HCT116 (cell line): Measurements from ENCODE around the gene TPD52L1. TPM values are rescaled to one million over a fixed set of nuclear protein-coding genes. Genes with fewer than 3 reads are reported as not detected.

Source experiments
- ATAC-seq: fragments of 200-7000 bp; cut with Tn5 transposase; 2 replicates; pipeline ENCODE4 v1.9.1; 2020; ENCODE audit warnings: mild to moderate bottlenecking, moderate library complexity
- BruUV-seq: library from RNA; stranded (reverse); fragments of 400-500 nt; replicated peaks from 2 replicates; lab custom pipeline; 2021; lab: Mats Ljungman, UMichigan
- CTCF ChIA-PET: fragments of 300-600 bp; sonication (Branson Sonifier 250); formaldehyde crosslinking; loops from one replicate; lab custom pipeline; 2021; ENCODE audit warnings: antibody characterized with exemption; lab: Charles Lee
- POLR2A ChIA-PET: fragments of 300-600, 350-600 bp; sonication (Branson Sonifier 250); formaldehyde crosslinking; loops from one replicate; lab custom pipeline; 2021; ENCODE audit warnings: antibody characterized with exemption; lab: Charles Lee
- RAD21 ChIA-PET, 2 experiments: fragments of 300-600 bp; sonication (Branson Sonifier 250); formaldehyde crosslinking; loops; one replicate each; lab custom pipeline; 2023; ENCODE audit warnings: low total read pairs in 2 of 2; ENCODE audit not compliant: uncharacterized antibody in 2 of 2, unreplicated experiment in 2 of 2, low non-redundant PET in 1 of 2; lab: Charles Lee
- DNase-seq: peaks from one replicate; pipeline ENCODE4 v3.0.0-alpha.2; 2010; ENCODE audit warnings: low read depth, low spot score
- H2AFZ ChIP-seq: fragments of 200-600 bp; shearing (Covaris generic), sonication (generic); 2 replicates; pipeline ENCODE4 v1.6.1; 2017; ENCODE audit warnings: low read depth, mixed run types, mixed read lengths, antibody characterized with exemption, low read length; ENCODE audit not compliant: poor library complexity, severe bottlenecking
- H3K27ac ChIP-seq: 2 replicates; pipeline ENCODE4 v1.5.1; 2012; ENCODE audit warnings: low read depth, low read length
- H3K27me3 ChIP-seq: fragments of 200-600 bp; sonication (generic); 2 replicates; pipeline ENCODE4 v1.6.1; 2016; ENCODE audit warnings: mixed run types, low read length, mixed read lengths; ENCODE audit not compliant: insufficient read depth
- H3K36me3 ChIP-seq, 2 experiments: fragments of 200-500 bp in 1 of 2; fragments of 200-600 bp in 1 of 2; sonication (Bioruptor generic) in 1 of 2; sonication (generic) in 1 of 2; 2 replicates each; pipeline versions ENCODE4 v1.5.1 to v1.6.1; 2014 to 2016; ENCODE audit warnings: low read length in 2 of 2, inconsistent platforms in 1 of 2, mixed read lengths in 1 of 2, mixed run types in 1 of 2; ENCODE audit not compliant: insufficient read depth in 2 of 2, control insufficient read depth in 1 of 2
- H3K4me1 ChIP-seq, 2 experiments: fragments of 200-600 bp in 1 of 2; sonication (generic) in 1 of 2; 2 replicates each; pipeline versions ENCODE4 v1.5.1 to v1.6.1; 2012 to 2017; ENCODE audit warnings: low read length in 2 of 2, inconsistent platforms in 1 of 2, mild to moderate bottlenecking in 1 of 2, mixed read lengths in 1 of 2, mixed run types in 1 of 2, moderate library complexity in 1 of 2; ENCODE audit not compliant: insufficient read depth in 2 of 2, control insufficient read depth in 1 of 2
- H3K4me2 ChIP-seq: fragments of 200-600 bp; sonication (generic); 2 replicates; pipeline ENCODE4 v1.6.1; 2017; ENCODE audit warnings: mixed run types, low read length, mixed read lengths
- H3K4me3 ChIP-seq, 2 experiments: fragments of 200-600 bp in 1 of 2; sonication (generic) in 1 of 2; replicated peaks in 1 of 2; 2 replicates each; pipeline ENCODE4 v1.5.1; 2011 to 2016; ENCODE audit warnings: low read length in 2 of 2, control low read depth in 1 of 2, low read depth in 1 of 2, mild to moderate bottlenecking in 1 of 2, mixed read lengths in 1 of 2, mixed run types in 1 of 2
- H3K79me2 ChIP-seq: fragments of 200-600 bp; sonication (generic); 2 replicates; pipeline ENCODE4 v1.6.1; 2017; ENCODE audit warnings: mild to moderate bottlenecking, mixed run types, low read length, moderate library complexity, mixed read lengths; ENCODE audit not compliant: insufficient read depth
- H3K9ac ChIP-seq: fragments of 200-600 bp; sonication (generic); 2 replicates; pipeline ENCODE4 v1.6.1; 2016; ENCODE audit warnings: low read length, mixed read lengths
- H3K9me2 ChIP-seq: fragments of 200-600 bp; sonication (generic), shearing (Covaris generic); 2 replicates; pipeline ENCODE4 v1.6.1; 2017; ENCODE audit warnings: mixed run types, mild to moderate bottlenecking, moderate library complexity; ENCODE audit not compliant: insufficient read depth
- H3K9me3 ChIP-seq, 2 experiments: fragments of 200-500 bp in 1 of 2; fragments of 200-600 bp in 1 of 2; sonication (Bioruptor generic) in 1 of 2; sonication (generic) in 1 of 2; 2 replicates each; pipeline ENCODE4 v1.6.1; 2014 to 2017; ENCODE audit warnings: low read length in 2 of 2, mixed read lengths in 2 of 2, inconsistent platforms in 1 of 2, low read depth in 1 of 2, mild to moderate bottlenecking in 1 of 2, mixed run types in 1 of 2, moderate library complexity in 1 of 2; ENCODE audit not compliant: control insufficient read depth in 1 of 2, insufficient read depth in 1 of 2
- H4K20me1 ChIP-seq: fragments of 200-600 bp; sonication (generic), shearing (Covaris generic); 2 replicates; pipeline ENCODE4 v1.6.1; 2017; ENCODE audit warnings: mixed run types, mild to moderate bottlenecking, moderate library complexity; ENCODE audit not compliant: insufficient read depth
- CBX3 ChIP-seq: IDR thresholded peaks from 2 replicates; pipeline ENCODE4 v1.6.1; 2012; ENCODE audit warnings: low read depth
- EGR1 ChIP-seq: IDR thresholded peaks from 2 replicates; pipeline ENCODE4 v1.6.1; 2012; ENCODE audit warnings: low read depth
- EZH2 ChIP-seq: fragments of 200-600 bp; sonication (generic); IDR thresholded peaks from 2 replicates; pipeline ENCODE4 v1.6.1; 2017; ENCODE audit warnings: antibody characterized with exemption, mixed run types
- EZH2phosphoT487 ChIP-seq: fragments of 200-600 bp; IDR thresholded peaks from 2 replicates; pipeline ENCODE4 v1.6.1; 2018; ENCODE audit warnings: antibody characterized with exemption, borderline replicate concordance
- FOSL1 ChIP-seq: IDR thresholded peaks from 2 replicates; pipeline ENCODE4 v1.6.1; 2012; ENCODE audit warnings: low read depth
- JUND ChIP-seq: IDR thresholded peaks from 2 replicates; pipeline ENCODE4 v1.6.1; 2012
- POLR2A ChIP-seq: IDR thresholded peaks from 2 replicates; pipeline ENCODE4 v1.7.0; 2011; ENCODE audit warnings: borderline replicate concordance; ENCODE audit not compliant: insufficient read depth, insufficient read length; ENCODE audit errors: extremely low read depth
- REST ChIP-seq: IDR thresholded peaks from 2 replicates; pipeline ENCODE4 v1.6.1; 2012; ENCODE audit warnings: low read depth
- SIN3A ChIP-seq: IDR thresholded peaks from 2 replicates; pipeline ENCODE4 v1.6.1; 2012; ENCODE audit warnings: low read depth
- SRF ChIP-seq: IDR thresholded peaks from 2 replicates; pipeline ENCODE4 v1.6.1; 2012; ENCODE audit warnings: low read depth
- TCF7L2 ChIP-seq: IDR thresholded peaks from 2 replicates; pipeline ENCODE4 v1.7.0; 2011; ENCODE audit warnings: borderline replicate concordance, inconsistent platforms; ENCODE audit not compliant: insufficient read depth, insufficient read length; ENCODE audit errors: extremely low read depth
- ZFX ChIP-seq: fragments of 450-650 bp; IDR thresholded peaks from 2 replicates; pipeline ENCODE4 v1.6.1; 2017
- ZNF274 ChIP-seq: fragments of 200-500 bp; sonication (Bioruptor generic); IDR thresholded peaks from 2 replicates; pipeline ENCODE4 v1.6.1; 2014; ENCODE audit warnings: mild to moderate bottlenecking, low read depth, low read length, inconsistent platforms
- intact Hi-C: fragments of 100-400 bp; cut with micrococcal nuclease; formaldehyde crosslinking; loops from 2 replicates; pipeline ENCODE4 v1.10.0; 2022
- total RNA-seq: library from RNA; stranded (reverse); gene quantifications from one replicate; pipeline ENCODE4 v1.2.1, GENCODE V29; 2021; ENCODE audit not compliant: unreplicated experiment
- TF ChIP-seq, protein P1 (sequence below): IDR thresholded peaks from 2 replicates; pipeline ENCODE4 v1.6.1; 2011; ENCODE audit warnings: mild to moderate bottlenecking, low read length, moderate library complexity; ENCODE audit not compliant: insufficient replicate concordance; ENCODE audit errors: extremely low read depth

The TPD52L1 gene
- total RNA-seq, 1 experiment from 2014 or later = 64.1 TPM

DNA sequence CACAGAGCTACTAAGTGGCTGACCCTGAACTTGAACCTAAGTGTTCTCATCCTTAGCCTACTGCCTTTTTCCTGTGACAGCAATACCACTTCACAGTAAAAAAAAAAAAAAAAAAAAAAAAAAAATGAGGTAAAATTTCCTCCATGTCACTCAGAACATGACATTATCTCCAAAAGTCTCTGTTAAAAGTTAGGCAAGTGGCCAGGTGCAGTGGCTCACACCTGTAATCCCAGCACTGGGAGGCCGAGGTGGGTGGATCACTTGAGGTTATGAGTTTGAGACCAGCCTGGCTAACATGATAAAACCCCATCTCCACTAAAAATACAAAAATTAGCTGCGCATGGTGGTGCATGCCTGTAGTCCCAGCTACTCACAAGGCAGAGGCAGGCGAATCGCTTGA lies 159.4 kb downstream of the TPD52L1 start:
- RAD21 ChIA-PET = interaction anchor here in 1 of 2 experiments (1.7 kb wide), 1 partner anchor 446 kb away, joined by 4 read pairs; no protein-coding TSS in a partner anchor
- H3K36me3 ChIP-seq = no peaks in the 10 kb centered on the region
- no peak overlapping the region for H3K4me2 ChIP-seq
- no peaks in the 10 kb centered on the region for H4K20me1 ChIP-seq
- no peak overlapping the region for H3K4me3 ChIP-seq
- intact Hi-C loops = loop anchor here (5.0 kb wide), 1 partner anchor 664 kb away; no protein-coding TSS in a partner anchor
- no peaks in the 10 kb centered on the region for H3K9me2 ChIP-seq
- H3K9me3 ChIP-seq = no peaks in the 10 kb centered on the region
- H3K4me1 ChIP-seq = no peaks in the 10 kb centered on the region
- TF ChIP-seq EZH2phosphoT487 = no peak
- no peak for TF ChIP-seq ZFX
- TF ChIP-seq SIN3A = no peak
- TF ChIP-seq FOSL1 = no peak
- TF ChIP-seq SRF = no peak
- TF ChIP-seq REST = no peak
- TF ChIP-seq POLR2A = no peak
- no peak for TF ChIP-seq EZH2
- TF ChIP-seq ZNF274 = no peak
- TF ChIP-seq TCF7L2 = no peak
- TF ChIP-seq JUND = no peak
- TF ChIP-seq, protein P1, sequence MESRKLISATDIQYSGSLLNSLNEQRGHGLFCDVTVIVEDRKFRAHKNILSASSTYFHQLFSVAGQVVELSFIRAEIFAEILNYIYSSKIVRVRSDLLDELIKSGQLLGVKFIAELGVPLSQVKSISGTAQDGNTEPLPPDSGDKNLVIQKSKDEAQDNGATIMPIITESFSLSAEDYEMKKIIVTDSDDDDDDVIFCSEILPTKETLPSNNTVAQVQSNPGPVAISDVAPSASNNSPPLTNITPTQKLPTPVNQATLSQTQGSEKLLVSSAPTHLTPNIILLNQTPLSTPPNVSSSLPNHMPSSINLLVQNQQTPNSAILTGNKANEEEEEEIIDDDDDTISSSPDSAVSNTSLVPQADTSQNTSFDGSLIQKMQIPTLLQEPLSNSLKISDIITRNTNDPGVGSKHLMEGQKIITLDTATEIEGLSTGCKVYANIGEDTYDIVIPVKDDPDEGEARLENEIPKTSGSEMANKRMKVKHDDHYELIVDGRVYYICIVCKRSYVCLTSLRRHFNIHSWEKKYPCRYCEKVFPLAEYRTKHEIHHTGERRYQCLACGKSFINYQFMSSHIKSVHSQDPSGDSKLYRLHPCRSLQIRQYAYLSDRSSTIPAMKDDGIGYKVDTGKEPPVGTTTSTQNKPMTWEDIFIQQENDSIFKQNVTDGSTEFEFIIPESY = no peak
- no peak for TF ChIP-seq CBX3
- TF ChIP-seq EGR1 = no peak
- BruUV-seq = no TSS peak
- no peak overlapping the region for H2AFZ ChIP-seq
- no peak for ATAC-seq
- H3K9ac ChIP-seq = no peak overlapping the region
- no peaks in the 10 kb centered on the region for H3K79me2 ChIP-seq
- H3K27me3 ChIP-seq = 0 out of 2 replicates have a peak, but pooled peaks cover 3% of the 10 kb centered on the region
- DNase-seq = no peak
- CTCF ChIA-PET = interaction anchor here (1.2 to 6.2 kb wide), 7 partner anchors 15 to 661 kb away, joined by 3 to 49 read pairs (median 7); partner anchors contain the start of gene HINT3
- no peak overlapping the region for H3K27ac ChIP-seq
- POLR2A ChIA-PET = no interaction called here

Other genes with a start within 250 kb of the TPD52L1 start
- gene RNF217, start 191.3 kb upstream of the TPD52L1 start, total RNA-seq = 20.4 TPM
- gene HDDC2, start 148.2 kb downstream of the TPD52L1 start, total RNA-seq = 95.6 TPM